ENCODE results near the gene COL18A1. TPM values are rescaled to one million over a fixed set of nuclear protein-coding genes. Genes with fewer than 3 reads are reported as not detected.
A peak's percentile ranks its signal among the peaks of the same experiment; 100 is the strongest.

Gene COL18A1
- total and polyA plus RNA-seq, 9 of the 15 experiments (the other 6 are each of a cell fraction or from before 2014, with no cell fraction given): 0.14 to 16.4 (median 2.0) TPM

DNA sequence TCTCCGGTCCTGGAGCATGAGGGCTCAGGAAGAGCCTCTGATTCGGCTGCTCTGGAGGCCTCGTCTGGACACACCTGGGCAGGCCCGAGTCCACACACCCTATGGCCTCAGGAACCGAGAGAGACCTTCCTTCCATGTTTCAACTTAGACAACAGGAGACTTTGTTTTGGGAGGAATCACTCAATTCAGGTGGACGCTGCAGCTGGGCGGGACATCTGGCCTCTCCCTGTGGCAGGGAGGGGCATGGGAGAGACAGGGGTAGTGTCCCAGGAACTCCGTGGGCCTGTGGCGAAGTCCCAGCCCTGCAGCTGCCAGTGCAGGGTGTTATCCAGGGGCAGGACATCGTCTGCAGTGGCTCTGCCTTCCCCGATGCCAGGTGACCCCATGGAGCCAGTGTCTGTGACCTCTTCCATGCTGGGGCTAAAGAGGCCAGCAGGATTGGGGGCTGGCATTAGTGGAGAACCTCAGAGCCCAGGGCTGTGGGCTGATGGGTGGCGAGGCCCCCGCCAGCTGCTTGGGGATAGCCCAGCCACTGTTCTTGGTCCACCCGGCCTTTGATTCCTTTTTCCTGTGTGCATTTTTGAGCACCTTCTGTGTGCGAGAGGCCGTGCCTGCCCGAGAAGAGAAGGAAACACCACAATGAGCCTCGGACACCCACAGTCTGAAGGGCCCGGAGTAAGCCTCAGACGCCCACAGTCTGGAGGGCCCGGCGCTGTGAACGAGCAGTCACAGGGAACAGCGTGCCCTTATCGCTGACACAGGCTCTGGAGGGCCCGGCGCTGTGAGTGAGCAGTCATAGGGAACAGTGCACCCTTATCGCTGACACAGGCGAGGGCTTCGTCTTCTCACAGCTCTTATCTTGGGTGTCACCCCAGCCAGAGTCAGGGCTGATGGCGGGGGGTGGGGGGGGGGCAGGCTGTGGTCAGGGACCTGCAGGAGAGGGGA, 6.2 kb downstream of the COL18A1 start (continued):
- TF ChIP-seq RBM34 (IDR thresholded peaks at IDR 0.05; ENCODE audit: borderline replicate concordance, insufficient read depth, low read length) (no peak), SMARCA4 (IDR thresholded peaks at IDR 0.05) (peak; percentile 96), FOXJ3 (CRISPR knock-in tag; IDR thresholded peaks at IDR 0.05) (no peak), GATA2 (CRISPR knock-in tag; IDR thresholded peaks at IDR 0.05) (peak; percentile 98), TEAD2 (tag; IDR thresholded peaks at IDR 0.05) (no peak)

DNA sequence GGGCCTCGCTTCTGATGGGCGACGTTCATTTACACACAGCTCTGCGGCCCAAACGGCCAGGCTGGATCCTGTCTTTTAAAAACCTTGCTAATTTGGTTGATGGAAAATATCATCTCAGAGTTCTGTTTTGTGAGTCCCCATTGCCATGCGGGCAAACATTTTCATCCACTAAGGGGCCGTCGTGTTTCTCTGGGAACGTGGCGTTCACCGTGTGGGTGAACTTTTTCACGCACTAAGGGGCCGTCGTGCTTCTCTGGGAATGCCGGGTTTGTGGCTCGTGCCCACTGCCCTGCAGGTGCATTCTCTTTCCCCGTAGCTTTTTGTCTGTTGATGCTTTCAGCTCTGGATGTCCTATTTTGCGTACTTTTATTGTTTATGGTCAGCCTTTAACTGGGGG, 6.8 kb downstream of the COL18A1 start:
- ATAC-seq (peak; percentile 2; the same call in 1 of the 3 replicates), DNase-seq (ENCODE audit: extremely low read depth in 1 of 4, low spot score in 3 of 4) (no peak), FAIRE-seq (no peak)
- H3K36me3 ChIP-seq (ENCODE audit: control insufficient read depth, insufficient read depth, low read length): no peaks in the 10 kb centered on the region
- 0 out of 2 replicates have a peak, but pooled peaks cover 5% of the 10 kb centered on the region for H4K20me1 ChIP-seq (replicated peaks; ENCODE audit: control insufficient read depth, insufficient read depth, low read length)
- H3K9me1 ChIP-seq (ENCODE audit: control insufficient read depth, insufficient read depth, low read length): peaks cover 5% of the 10 kb centered on the region
- H2AFZ ChIP-seq (ENCODE audit: low read depth, low read length): peak overlapping the region; percentile 69
- no TSS peak for BruUV-seq (replicated peaks)
- peak overlapping the region; percentile 35 to 47; a peak in 2 of 4 replicates for H3K9ac ChIP-seq (ENCODE audit: insufficient read depth in 1 of 2, low read depth in 2 of 2, low read length in 2 of 2)
- no peaks in the 10 kb centered on the region for H3K9me3 ChIP-seq (replicated peaks; ENCODE audit: control insufficient read depth, insufficient read depth, low read depth, low read length)
- no peak overlapping the region for H3K4me3 ChIP-seq
- H3K79me2 ChIP-seq (ENCODE audit: control insufficient read depth, insufficient read depth, low read length): peaks cover 36% of the 10 kb centered on the region
- CTCF ChIA-PET (ENCODE audit: low intra/inter-chr PET ratio): no interaction called here
- peak overlapping the region; percentile 65 for H3K4me2 ChIP-seq (ENCODE audit: insufficient read depth, low read length)
- peaks cover 43 to 91% of the 10 kb centered on the region in 2 experiments for H3K4me1 ChIP-seq (replicated peaks in 1 of 2; ENCODE audit: control insufficient read depth in 2 of 2, insufficient read depth in 2 of 2, low read length in 2 of 2)
- H3K27ac ChIP-seq (ENCODE audit: extremely low read depth, low read depth, low read length): peak overlapping the region; percentile 67; the same call in 2 of the 3 replicates
- no peaks in the 10 kb centered on the region for H3K27me3 ChIP-seq (ENCODE audit: control insufficient read depth in 2 of 2, insufficient read depth in 2 of 2, low read length in 2 of 2)
- in situ Hi-C loops (cut with MboI): no loop called here
- WGBS (ENCODE audit: insufficient coverage, low coverage, missing lambda C conversion rate): 8% methylated on average over 14 of the region's 18 CpGs
- intact Hi-C loops (cut with micrococcal nuclease): loop anchor here (1.0 kb wide), 1 partner anchor 52 kb away; no protein-coding TSS in a partner anchor
- POLR2A ChIA-PET: interaction anchor here (0.6 to 1.6 kb wide), 4 partner anchors 9 to 122 kb away, joined by 3 to 15 read pairs (median 4); no protein-coding TSS in a partner anchor
- TF ChIP-seq ZNF133 (CRISPR knock-in tag; IDR thresholded peaks at IDR 0.05) (0 out of 2 replicates have a peak, but pooled peaks have one; percentile 35), ZNF274 (IDR thresholded peaks at IDR 0.05; ENCODE audit: borderline replicate concordance, low read depth, low read length) (no peak), NCOR1 (IDR thresholded peaks at IDR 0.05) (no peak), ZNF717 (CRISPR knock-in tag; IDR thresholded peaks at IDR 0.05) (no peak), BMI1 (IDR thresholded peaks at IDR 0.05; ENCODE audit: low read length) (no peak), HDGF (IDR thresholded peaks at IDR 0.05) (no peak), STAG1 (CRISPR knock-in tag; IDR thresholded peaks at IDR 0.05; ENCODE audit: borderline replicate concordance) (no peak), LCOR (CRISPR knock-in tag; IDR thresholded peaks at IDR 0.05) (peak; percentile 31; the same call in 1 of the 2 replicates)
- TF ChIP-seq, protein P1, sequence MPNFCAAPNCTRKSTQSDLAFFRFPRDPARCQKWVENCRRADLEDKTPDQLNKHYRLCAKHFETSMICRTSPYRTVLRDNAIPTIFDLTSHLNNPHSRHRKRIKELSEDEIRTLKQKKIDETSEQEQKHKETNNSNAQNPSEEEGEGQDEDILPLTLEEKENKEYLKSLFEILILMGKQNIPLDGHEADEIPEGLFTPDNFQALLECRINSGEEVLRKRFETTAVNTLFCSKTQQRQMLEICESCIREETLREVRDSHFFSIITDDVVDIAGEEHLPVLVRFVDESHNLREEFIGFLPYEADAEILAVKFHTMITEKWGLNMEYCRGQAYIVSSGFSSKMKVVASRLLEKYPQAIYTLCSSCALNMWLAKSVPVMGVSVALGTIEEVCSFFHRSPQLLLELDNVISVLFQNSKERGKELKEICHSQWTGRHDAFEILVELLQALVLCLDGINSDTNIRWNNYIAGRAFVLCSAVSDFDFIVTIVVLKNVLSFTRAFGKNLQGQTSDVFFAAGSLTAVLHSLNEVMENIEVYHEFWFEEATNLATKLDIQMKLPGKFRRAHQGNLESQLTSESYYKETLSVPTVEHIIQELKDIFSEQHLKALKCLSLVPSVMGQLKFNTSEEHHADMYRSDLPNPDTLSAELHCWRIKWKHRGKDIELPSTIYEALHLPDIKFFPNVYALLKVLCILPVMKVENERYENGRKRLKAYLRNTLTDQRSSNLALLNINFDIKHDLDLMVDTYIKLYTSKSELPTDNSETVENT (CRISPR knock-in tag; IDR thresholded peaks at IDR 0.05): no peak
- TF ChIP-seq, protein P2, sequence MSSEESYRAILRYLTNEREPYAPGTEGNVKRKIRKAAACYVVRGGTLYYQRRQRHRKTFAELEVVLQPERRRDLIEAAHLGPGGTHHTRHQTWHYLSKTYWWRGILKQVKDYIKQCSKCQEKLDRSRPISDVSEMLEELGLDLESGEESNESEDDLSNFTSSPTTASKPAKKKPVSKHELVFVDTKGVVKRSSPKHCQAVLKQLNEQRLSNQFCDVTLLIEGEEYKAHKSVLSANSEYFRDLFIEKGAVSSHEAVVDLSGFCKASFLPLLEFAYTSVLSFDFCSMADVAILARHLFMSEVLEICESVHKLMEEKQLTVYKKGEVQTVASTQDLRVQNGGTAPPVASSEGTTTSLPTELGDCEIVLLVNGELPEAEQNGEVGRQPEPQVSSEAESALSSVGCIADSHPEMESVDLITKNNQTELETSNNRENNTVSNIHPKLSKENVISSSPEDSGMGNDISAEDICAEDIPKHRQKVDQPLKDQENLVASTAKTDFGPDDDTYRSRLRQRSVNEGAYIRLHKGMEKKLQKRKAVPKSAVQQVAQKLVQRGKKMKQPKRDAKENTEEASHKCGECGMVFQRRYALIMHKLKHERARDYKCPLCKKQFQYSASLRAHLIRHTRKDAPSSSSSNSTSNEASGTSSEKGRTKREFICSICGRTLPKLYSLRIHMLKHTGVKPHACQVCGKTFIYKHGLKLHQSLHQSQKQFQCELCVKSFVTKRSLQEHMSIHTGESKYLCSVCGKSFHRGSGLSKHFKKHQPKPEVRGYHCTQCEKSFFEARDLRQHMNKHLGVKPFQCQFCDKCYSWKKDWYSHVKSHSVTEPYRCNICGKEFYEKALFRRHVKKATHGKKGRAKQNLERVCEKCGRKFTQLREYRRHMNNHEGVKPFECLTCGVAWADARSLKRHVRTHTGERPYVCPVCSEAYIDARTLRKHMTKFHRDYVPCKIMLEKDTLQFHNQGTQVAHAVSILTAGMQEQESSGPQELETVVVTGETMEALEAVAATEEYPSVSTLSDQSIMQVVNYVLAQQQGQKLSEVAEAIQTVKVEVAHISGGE (CRISPR knock-in tag; IDR thresholded peaks at IDR 0.05): 0 out of 6 replicates have a peak, but pooled peaks of 1 of the 3 experiments have one; percentile 6
